Left ventricle myocardium inferior (tissue), 1 donor: ENCODE measurements around the gene SKIL. TPM values are rescaled to one million over a fixed set of nuclear protein-coding genes. Genes with fewer than 3 reads are reported as not detected.

Source experiments
- DNase-seq: peaks from one replicate; pipeline ENCODE4 v3.0.0-alpha.2; 2020
- H3K27ac ChIP-seq: fragments of 200-600 bp; replicated peaks from 2 replicates; pipeline ENCODE4 v1.8.0; 2021
- H3K27me3 ChIP-seq: fragments of 200-600 bp; 2 replicates; pipeline ENCODE4 v1.8.0; 2021; ENCODE audit warnings: low read depth
- H3K36me3 ChIP-seq: fragments of 200-600 bp; 2 replicates; pipeline ENCODE4 v1.8.0; 2021
- H3K4me1 ChIP-seq: fragments of 200-600 bp; 2 replicates; pipeline ENCODE4 v1.8.0; 2021
- H3K4me3 ChIP-seq: fragments of 200-600 bp; 2 replicates; pipeline ENCODE4 v1.8.0; 2021; ENCODE audit warnings: mild to moderate bottlenecking, moderate library complexity
- H3K9me3 ChIP-seq: fragments of 200-600 bp; replicated peaks from 2 replicates; pipeline ENCODE4 v1.8.0; 2021
- intact Hi-C: fragments of 100-400 bp; cut with micrococcal nuclease; formaldehyde crosslinking; loops from one replicate; pipeline ENCODE4 v1.11.0; 2022
- total RNA-seq: library from RNA; stranded (reverse); fragmentation: NEBNext Ultra II Directional; extraction: Animal tissue kit (Norgen Biotek cat#: 25700); gene quantifications from one replicate; pipeline ENCODE4 v1.2.1, GENCODE V29; 2021
- TF ChIP-seq, protein P1 (sequence below): fragments of 200-600 bp; IDR thresholded peaks from 2 replicates; pipeline ENCODE4 v1.8.0; 2021; ENCODE audit warnings: antibody characterized with exemption, mild to moderate bottlenecking, borderline replicate concordance
- donor health status: DM: no; HTN: yes; CAD: no; lungs with severe emphysema.

The SKIL gene
- total RNA-seq, 1 donor from 2014 or later = 21.5 TPM

DNA sequence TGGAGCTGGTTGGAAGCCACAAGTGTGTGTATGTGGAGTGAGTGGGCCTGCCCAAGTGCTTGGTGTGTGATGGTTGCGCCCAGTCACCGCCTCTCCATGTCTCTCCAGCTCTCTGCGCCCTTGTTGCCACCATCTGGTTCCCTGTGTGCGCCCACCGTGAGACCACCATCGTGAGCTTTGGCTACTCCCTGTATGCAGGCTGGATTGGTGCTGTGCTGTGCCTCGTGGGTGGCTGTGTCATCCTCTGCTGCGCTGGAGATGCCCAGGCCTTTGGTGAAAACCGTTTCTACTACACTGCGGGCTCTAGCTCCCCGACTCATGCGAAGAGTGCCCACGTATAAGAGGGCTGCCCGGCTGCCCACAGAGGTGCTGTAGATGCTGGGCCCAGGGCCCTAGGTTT, 74.9 kb downstream of the SKIL start:
- Histone ChIP-seq H3K27ac (no peak overlapping the region), H3K36me3 (no peaks in the 10 kb centered on the region), H3K27me3 (no peaks in the 10 kb centered on the region), H3K9me3 (no peaks in the 10 kb centered on the region), H3K4me3 (no peak overlapping the region), H3K4me1 (no peaks in the 10 kb centered on the region)
- DNase-seq = no peak
- TF ChIP-seq, protein P1, sequence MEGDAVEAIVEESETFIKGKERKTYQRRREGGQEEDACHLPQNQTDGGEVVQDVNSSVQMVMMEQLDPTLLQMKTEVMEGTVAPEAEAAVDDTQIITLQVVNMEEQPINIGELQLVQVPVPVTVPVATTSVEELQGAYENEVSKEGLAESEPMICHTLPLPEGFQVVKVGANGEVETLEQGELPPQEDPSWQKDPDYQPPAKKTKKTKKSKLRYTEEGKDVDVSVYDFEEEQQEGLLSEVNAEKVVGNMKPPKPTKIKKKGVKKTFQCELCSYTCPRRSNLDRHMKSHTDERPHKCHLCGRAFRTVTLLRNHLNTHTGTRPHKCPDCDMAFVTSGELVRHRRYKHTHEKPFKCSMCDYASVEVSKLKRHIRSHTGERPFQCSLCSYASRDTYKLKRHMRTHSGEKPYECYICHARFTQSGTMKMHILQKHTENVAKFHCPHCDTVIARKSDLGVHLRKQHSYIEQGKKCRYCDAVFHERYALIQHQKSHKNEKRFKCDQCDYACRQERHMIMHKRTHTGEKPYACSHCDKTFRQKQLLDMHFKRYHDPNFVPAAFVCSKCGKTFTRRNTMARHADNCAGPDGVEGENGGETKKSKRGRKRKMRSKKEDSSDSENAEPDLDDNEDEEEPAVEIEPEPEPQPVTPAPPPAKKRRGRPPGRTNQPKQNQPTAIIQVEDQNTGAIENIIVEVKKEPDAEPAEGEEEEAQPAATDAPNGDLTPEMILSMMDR = no peak
- intact Hi-C loops = no loop called here

DNA sequence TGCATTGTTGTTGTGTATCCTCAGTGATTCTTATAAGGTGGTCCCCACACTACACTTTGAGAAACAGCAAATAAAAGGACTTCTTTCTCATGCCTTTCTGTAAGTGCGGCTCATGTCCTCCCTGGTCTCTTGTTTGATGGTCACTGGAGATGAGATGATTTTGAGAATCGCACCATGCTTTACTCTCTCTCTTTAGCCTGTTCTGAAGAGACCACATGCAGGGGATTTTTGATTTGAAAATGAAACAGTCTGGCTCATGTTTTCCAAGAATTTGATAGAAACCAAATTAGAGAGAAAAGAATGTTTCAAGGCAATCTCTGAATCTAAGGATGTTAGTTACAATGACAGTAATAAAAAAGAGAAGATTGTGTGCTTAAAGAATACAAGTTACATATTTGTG, 79.2 kb downstream of the SKIL start:
- no peaks in the 10 kb centered on the region for H3K9me3 ChIP-seq
- no peak overlapping the region for H3K27ac ChIP-seq
- TF ChIP-seq, protein P1 = no peak
- intact Hi-C loops = no loop called here
- DNase-seq = no peak
- H3K27me3 ChIP-seq = no peaks in the 10 kb centered on the region
- H3K4me3 ChIP-seq = no peak overlapping the region
- H3K36me3 ChIP-seq = no peaks in the 10 kb centered on the region
- H3K4me1 ChIP-seq = no peaks in the 10 kb centered on the region

DNA sequence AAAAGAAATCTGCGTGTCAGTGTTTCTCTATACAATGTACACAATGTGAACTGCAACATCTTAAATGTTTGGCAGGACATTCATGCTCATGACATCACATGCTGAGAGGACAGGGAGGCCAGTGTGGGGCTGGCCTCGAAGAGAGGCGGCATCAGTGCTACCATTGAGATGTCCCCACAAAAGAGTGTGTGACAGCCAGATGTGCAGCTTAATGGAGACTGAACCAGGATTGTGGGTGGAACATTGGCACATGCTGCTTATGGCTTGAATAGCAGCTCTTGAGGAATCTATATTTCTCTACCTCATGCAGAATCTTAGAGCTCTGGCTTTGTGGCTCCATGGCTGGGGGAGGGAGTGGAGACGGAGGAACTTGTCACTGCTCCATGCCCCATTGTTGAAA, 79.7 kb downstream of the SKIL start:
- Histone ChIP-seq H3K4me3 (no peak overlapping the region), H3K27me3 (no peaks in the 10 kb centered on the region), H3K36me3 (no peaks in the 10 kb centered on the region), H3K27ac (no peak overlapping the region), H3K9me3 (no peaks in the 10 kb centered on the region), H3K4me1 (no peaks in the 10 kb centered on the region)
- TF ChIP-seq, protein P1 = no peak
- intact Hi-C loops = no loop called here
- DNase-seq = no peak

DNA sequence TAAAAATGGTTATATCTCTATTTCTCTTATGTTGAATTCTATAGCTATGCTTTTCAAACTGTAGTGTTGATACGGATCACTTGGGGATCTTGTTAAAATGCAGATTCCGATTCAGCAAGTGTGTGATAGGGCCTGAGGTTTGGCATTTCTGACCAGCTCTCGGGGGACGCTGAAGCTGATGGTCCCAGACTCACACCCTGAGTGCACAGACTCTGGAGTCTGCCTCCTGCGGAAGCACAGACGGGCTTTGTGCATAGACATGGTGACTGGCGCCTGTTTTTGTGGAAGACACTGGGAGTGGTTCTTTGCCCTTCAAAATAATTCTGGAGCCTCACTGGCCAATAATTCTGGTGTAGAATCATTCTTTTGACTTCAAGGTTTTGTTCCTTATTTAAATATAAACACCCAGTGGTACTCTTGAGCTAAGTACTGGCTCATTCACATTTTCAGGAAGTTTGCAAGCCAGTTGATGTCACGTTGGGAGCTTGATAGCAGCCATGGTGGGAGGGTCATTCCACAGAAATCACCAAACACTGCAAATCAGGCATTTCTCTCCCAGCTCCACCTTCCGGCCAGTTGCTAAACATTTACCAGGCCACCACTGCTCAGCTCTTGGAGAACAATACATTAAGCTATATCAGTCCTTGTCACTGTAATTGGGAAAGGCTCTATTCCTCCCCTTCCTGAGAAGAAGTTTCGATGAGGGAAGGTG, 80.3 kb downstream of the SKIL start:
- H3K36me3 ChIP-seq = no peaks in the 10 kb centered on the region
- no peak for DNase-seq
- H3K27me3 ChIP-seq = peaks cover 4% of the 10 kb centered on the region
- intact Hi-C loops = no loop called here
- no peaks in the 10 kb centered on the region for H3K4me1 ChIP-seq
- H3K4me3 ChIP-seq = no peak overlapping the region
- no peak overlapping the region for H3K27ac ChIP-seq
- H3K9me3 ChIP-seq = no peaks in the 10 kb centered on the region
- TF ChIP-seq, protein P1 = no peak

DNA sequence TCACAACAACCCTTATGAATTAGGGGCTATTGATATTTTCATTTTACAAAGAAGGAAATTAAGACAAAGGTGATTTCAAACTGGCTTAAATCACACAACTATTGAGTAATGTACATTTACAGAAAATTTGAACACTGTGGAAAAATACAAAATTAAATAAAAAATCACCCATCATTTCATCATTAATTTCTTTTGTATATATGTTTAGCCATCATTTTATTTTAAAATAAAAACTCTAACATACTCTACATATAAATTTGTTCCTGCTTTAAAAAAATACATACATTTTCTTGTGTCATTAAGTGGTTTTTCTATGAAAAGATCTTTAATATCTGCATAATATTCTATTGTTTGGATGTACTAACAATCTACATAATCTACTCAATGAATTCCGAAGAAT, 81.3 kb downstream of the SKIL start:
- TF ChIP-seq, protein P1 = no peak
- DNase-seq = no peak
- Histone ChIP-seq H3K27ac (no peak overlapping the region), H3K36me3 (no peaks in the 10 kb centered on the region), H3K27me3 (peaks cover 4% of the 10 kb centered on the region), H3K4me1 (no peaks in the 10 kb centered on the region), H3K4me3 (no peak overlapping the region), H3K9me3 (no peaks in the 10 kb centered on the region)
- intact Hi-C loops = no loop called here
